CD4-positive, CD25-positive, alpha-beta regulatory T cell (primary cell): Measurements from ENCODE around the gene GLIPR2. TPM values are rescaled to one million over a fixed set of nuclear protein-coding genes. Genes with fewer than 3 reads are reported as not detected.

Experiments
- ATAC-seq, 2 donors: fragments of 150-1000 bp; cut with Tn5 transposase; one replicate each; pipeline ENCODE4 v1.10.0; 2021; ENCODE audit warnings: low read depth in 2 of 2, moderate number of reproducible peaks in 2 of 2, moderate library complexity in 1 of 2
- DNase-seq, 3 donors: peaks; one replicate each; pipeline versions ENCODE4 v3.0.0 to v3.0.0-alpha.2; 2012 to 2022; ENCODE audit warnings: mixed read lengths in 1 of 3
- H3K27ac ChIP-seq: one replicate; pipeline ENCODE4 v1.7.0; 2013; ENCODE audit warnings: mild to moderate bottlenecking, low read length; ENCODE audit not compliant: insufficient read depth, poor library complexity, severe bottlenecking
- H3K27me3 ChIP-seq: one replicate; pipeline ENCODE4 v1.7.0; 2013; ENCODE audit warnings: low read length; ENCODE audit not compliant: control insufficient read depth, insufficient read depth
- H3K36me3 ChIP-seq: one replicate; pipeline ENCODE4 v1.7.0; 2013; ENCODE audit warnings: mild to moderate bottlenecking, low read length, moderate library complexity; ENCODE audit not compliant: control insufficient read depth, insufficient read depth
- H3K4me1 ChIP-seq: 2 replicates; pipeline ENCODE4 v1.7.0; 2013; ENCODE audit warnings: mild to moderate bottlenecking, low read length; ENCODE audit not compliant: insufficient read depth, control insufficient read depth, poor library complexity, severe bottlenecking
- H3K4me3 ChIP-seq: one replicate; pipeline ENCODE4 v1.7.0; 2013; ENCODE audit warnings: low read depth, mild to moderate bottlenecking, low read length, moderate library complexity
- H3K9me3 ChIP-seq, 2 experiments: 1 replicate in 1 of 2; 2 replicates in 1 of 2; pipeline ENCODE4 v1.7.0; 2013; ENCODE audit warnings: low read length in 2 of 2, mild to moderate bottlenecking in 1 of 2, moderate library complexity in 1 of 2; ENCODE audit not compliant: control insufficient read depth in 2 of 2
- H3K27ac Mint-ChIP-seq, 3 donors: one replicate each; pipeline ENCODE4 v1.8.0; 2020 to 2022; ENCODE audit warnings: mild to moderate bottlenecking in 3 of 3, mixed read lengths in 3 of 3, moderate library complexity in 2 of 3
- H3K27me3 Mint-ChIP-seq: one replicate; pipeline ENCODE4 v1.8.0; 2022; ENCODE audit warnings: mild to moderate bottlenecking, mixed read lengths
- H3K36me3 Mint-ChIP-seq: one replicate; pipeline ENCODE4 v1.8.0; 2020; ENCODE audit warnings: mixed read lengths
- H3K4me1 Mint-ChIP-seq, 4 donors: one replicate each; pipeline ENCODE4 v1.8.0; 2020 to 2022; ENCODE audit warnings: mixed read lengths in 4 of 4, mild to moderate bottlenecking in 1 of 4
- H3K4me3 Mint-ChIP-seq, 4 donors: one replicate each; pipeline ENCODE4 v1.8.0; 2020 to 2022; ENCODE audit warnings: mild to moderate bottlenecking in 4 of 4, mixed read lengths in 4 of 4, moderate library complexity in 3 of 4
- H3K9me3 Mint-ChIP-seq, 7 donors: one replicate each; pipeline ENCODE4 v1.8.0; 2020 to 2022; ENCODE audit warnings: mixed read lengths in 7 of 7, mild to moderate bottlenecking in 3 of 7, moderate library complexity in 2 of 7
- polyA plus RNA-seq, 4 donors: library from polyadenylated mRNA; unstranded; fragments of 300-500 nt; fragmentation: Illumina TruSeq; gene quantifications; one replicate each; pipeline ENCODE4 v1.2.3, GENCODE V29; 2021
- total RNA-seq: library from RNA; stranded (reverse); gene quantifications from one replicate; pipeline ENCODE4 v1.2.3, GENCODE V29; 2022

GLIPR2 gene
- total and polyA plus RNA-seq, 5 donors from 2014 or later, result 55.7 to 175 (median 117) TPM

DNA sequence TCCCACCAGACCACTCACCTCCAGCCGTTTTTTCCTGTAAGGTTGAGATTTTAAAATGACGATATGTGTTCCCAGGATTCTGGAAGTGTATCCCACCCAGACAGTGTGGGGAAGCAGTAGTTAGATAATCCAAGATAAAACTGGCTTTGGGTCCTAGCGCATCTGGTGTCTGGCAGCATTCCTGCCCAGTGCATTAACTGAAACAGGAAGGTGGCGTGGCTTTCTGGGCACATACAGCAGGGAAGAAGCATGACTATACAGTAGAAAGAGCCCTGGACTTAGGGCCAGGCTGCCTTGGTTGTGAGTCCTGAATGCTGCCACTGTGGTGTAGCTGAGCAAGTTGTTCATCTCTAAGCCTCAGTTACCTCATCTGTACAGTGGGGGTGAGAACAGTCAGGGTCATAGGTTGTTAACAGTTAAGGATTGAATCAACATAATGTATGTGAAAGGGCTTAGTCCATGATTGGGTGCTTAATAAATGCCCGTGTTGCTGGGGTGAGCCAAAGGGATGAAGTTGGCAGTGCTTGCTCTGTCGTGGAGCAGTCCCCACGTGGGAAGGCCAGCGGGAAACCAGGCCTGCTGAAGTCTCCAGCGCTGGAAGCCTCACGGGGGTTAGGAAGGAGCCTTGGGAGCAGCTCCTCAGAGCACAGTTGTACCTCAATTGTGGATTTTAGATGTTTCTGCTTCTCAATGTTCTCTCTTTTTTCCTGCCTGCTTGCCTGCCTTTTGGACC lies 72.2 kb downstream of the GLIPR2 start:
- Histone ChIP-seq H3K9me3 (no peaks in the 10 kb centered on the region), H3K27me3 (no peaks in the 10 kb centered on the region), H3K4me1 (no peaks in the 10 kb centered on the region), H3K36me3 (peaks cover 97% of the 10 kb centered on the region), H3K27ac (no peak overlapping the region), H3K4me3 (no peak overlapping the region)
- Mint-ChIP-seq H3K27ac (peak overlapping the region; percentile 71 to 87 (median 83)), H3K4me3 (peak overlapping the region in 1 of 4 donors; percentile 16), H3K36me3 (peaks cover 54% of the 10 kb centered on the region), H3K9me3 (no peaks in the 10 kb centered on the region), H3K27me3 (no peaks in the 10 kb centered on the region), H3K4me1 (peaks cover 5 to 57% (median 40%) of the 10 kb centered on the region in 4 donors)
- no peak for DNase-seq
- ATAC-seq, result no peak

DNA sequence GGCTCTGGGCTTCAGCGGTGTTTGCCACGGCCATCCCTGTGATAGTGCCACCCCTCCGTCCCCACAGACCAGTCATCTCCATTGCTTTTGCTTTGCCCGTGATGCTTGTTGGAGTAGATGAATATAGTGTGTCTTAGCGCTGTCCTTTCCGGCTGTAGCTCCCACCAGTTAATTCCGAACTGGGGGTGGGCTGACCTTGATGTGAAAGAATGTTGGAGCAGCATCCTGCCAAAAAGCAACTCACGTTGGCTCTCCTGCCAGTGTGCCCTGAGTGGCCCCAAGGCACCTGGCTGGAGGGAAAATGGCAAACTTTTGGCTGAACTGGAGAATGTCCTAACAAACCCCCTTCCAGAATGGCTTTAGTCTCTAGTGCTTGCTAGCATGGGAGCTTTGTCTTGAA lies 74.2 kb downstream of the GLIPR2 start:
- H3K4me1 Mint-ChIP-seq, result peaks cover 9 to 57% (median 39%) of the 10 kb centered on the region in 4 donors

DNA sequence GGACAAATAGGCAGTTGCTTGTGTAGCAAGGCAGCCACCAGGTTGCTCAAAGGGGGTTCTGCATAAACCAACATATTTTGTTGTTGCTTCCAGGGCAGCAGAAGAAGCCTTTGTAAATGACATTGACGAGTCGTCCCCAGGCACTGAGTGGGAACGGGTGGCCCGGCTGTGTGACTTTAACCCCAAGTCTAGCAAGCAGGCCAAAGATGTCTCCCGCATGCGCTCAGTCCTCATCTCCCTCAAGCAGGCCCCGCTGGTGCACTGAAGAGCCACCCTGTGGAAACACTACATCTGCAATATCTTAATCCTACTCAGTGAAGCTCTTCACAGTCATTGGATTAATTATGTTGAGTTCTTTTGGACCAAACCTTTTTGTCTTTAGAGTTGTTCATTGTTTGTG lies 75.0 kb downstream of the GLIPR2 start:
- Mint-ChIP-seq H3K4me3 (no peak overlapping the region), H3K9me3 (no peaks in the 10 kb centered on the region), H3K36me3 (peaks cover 46% of the 10 kb centered on the region), H3K4me1 (peaks cover 14 to 59% (median 43%) of the 10 kb centered on the region in 4 donors), H3K27ac (peak overlapping the region; percentile 42 to 52 (median 46)), H3K27me3 (no peaks in the 10 kb centered on the region)
- no peak overlapping the region for H3K4me3 ChIP-seq
- no peaks in the 10 kb centered on the region for H3K27me3 ChIP-seq
- DNase-seq (no peak), ATAC-seq (no peak)
- H3K36me3 ChIP-seq, result peaks cover 80% of the 10 kb centered on the region
- peaks cover 5% of the 10 kb centered on the region for H3K4me1 ChIP-seq
- no peak overlapping the region for H3K27ac ChIP-seq
- H3K9me3 ChIP-seq, result no peaks in the 10 kb centered on the region

More for the DNA sequence above, 74.2 kb downstream of the GLIPR2 start:
- Histone ChIP-seq H3K27ac (no peak overlapping the region), H3K4me1 (peaks cover under 1% of the 10 kb centered on the region), H3K27me3 (no peaks in the 10 kb centered on the region), H3K36me3 (peaks cover 84% of the 10 kb centered on the region), H3K4me3 (no peak overlapping the region), H3K9me3 (no peaks in the 10 kb centered on the region)
- H3K27me3 Mint-ChIP-seq, result no peaks in the 10 kb centered on the region
- H3K36me3 Mint-ChIP-seq, result peaks cover 46% of the 10 kb centered on the region
- no peak for ATAC-seq
- H3K9me3 Mint-ChIP-seq, result no peaks in the 10 kb centered on the region
- H3K27ac Mint-ChIP-seq, result peak overlapping the region; percentile 23 to 68 (median 42)
- DNase-seq, result no peak
- H3K4me3 Mint-ChIP-seq, result peak overlapping the region in 1 of 4 donors; percentile 58

DNA sequence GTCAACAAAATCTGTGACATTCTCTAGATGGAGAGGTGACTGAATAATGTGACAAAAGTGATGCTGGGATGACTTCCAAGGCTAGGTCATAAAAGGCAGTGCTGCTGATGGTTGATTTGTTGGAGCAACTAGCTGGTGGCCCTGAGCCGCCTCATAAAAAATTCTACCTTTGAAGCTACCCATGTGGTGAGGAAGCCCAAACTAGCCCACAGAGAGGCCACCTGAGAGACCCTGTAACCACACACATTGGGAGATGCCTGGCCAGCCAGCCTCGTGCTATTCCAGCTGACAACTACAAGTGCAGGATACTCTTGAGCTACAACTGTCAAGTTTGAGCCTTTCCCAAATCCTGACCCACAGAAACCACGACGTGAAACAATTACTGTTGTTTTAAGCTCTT lies 76.9 kb downstream of the GLIPR2 start:
- H3K4me1 ChIP-seq, result peaks cover 17% of the 10 kb centered on the region
- no peak overlapping the region for H3K4me3 ChIP-seq
- no peaks in the 10 kb centered on the region for H3K27me3 Mint-ChIP-seq
- H3K36me3 ChIP-seq, result peaks cover 69% of the 10 kb centered on the region
- H3K27ac Mint-ChIP-seq, result no peak overlapping the region
- H3K36me3 Mint-ChIP-seq, result peaks cover 41% of the 10 kb centered on the region
- H3K27me3 ChIP-seq, result no peaks in the 10 kb centered on the region
- H3K4me3 Mint-ChIP-seq, result no peak overlapping the region
- no peak for DNase-seq
- no peaks in the 10 kb centered on the region for H3K9me3 Mint-ChIP-seq
- ATAC-seq, result no peak
- no peak overlapping the region for H3K27ac ChIP-seq
- no peaks in the 10 kb centered on the region for H3K9me3 ChIP-seq
- peaks cover 21 to 54% (median 38%) of the 10 kb centered on the region in 4 donors for H3K4me1 Mint-ChIP-seq

Other genes with a start within 250 kb of the GLIPR2 start
- not detected for gene HRCT1, start 230.5 kb upstream of the GLIPR2 start, total RNA-seq
- gene HRCT1, start 230.5 kb upstream of the GLIPR2 start, polyA plus RNA-seq, result not detected
- gene SPAAR, start 227.2 kb upstream of the GLIPR2 start, total RNA-seq, result not detected
- not detected for gene SPAAR, start 227.2 kb upstream of the GLIPR2 start, polyA plus RNA-seq
- gene OR2S2, start 178.6 kb upstream of the GLIPR2 start, total RNA-seq, result not detected
- not detected for gene OR2S2, start 178.6 kb upstream of the GLIPR2 start, polyA plus RNA-seq
- gene RECK, start 99.8 kb upstream of the GLIPR2 start, total RNA-seq, result 6.5 TPM
- gene RECK, start 99.8 kb upstream of the GLIPR2 start, polyA plus RNA-seq, result 10 to 100 TPM in 2 of 4 donors, 1 to 10 TPM in 2; 5.5 to 12.6 (median 8.7) TPM
- gene CCIN, start 32.7 kb downstream of the GLIPR2 start, total RNA-seq, result 1.4 TPM
- under 1 TPM in 1 of 4 donors, not detected in 3; 0.38 TPM for gene CCIN, start 32.7 kb downstream of the GLIPR2 start, polyA plus RNA-seq
- gene CLTA, start 54.2 kb downstream of the GLIPR2 start, total RNA-seq, result 46.7 TPM
- 100 to 1,000 TPM; 152 to 175 (median 168) TPM for gene CLTA, start 54.2 kb downstream of the GLIPR2 start, polyA plus RNA-seq
- gene GNE, start 121.7 kb downstream of the GLIPR2 start, total RNA-seq, result 15.7 TPM
- 1 to 10 TPM; 3.4 to 7.0 (median 5.2) TPM for gene GNE, start 121.7 kb downstream of the GLIPR2 start, polyA plus RNA-seq